GM12872 (cell line): ENCODE measurements around the gene TM4SF20.

Source experiments
- TF ChIP-seq, protein P1 (sequence below): IDR thresholded peaks from 3 replicates; pipeline ENCODE4 v1.5.1; 2011; ENCODE audit warnings: low read depth, mild to moderate bottlenecking, low read length, moderate library complexity; ENCODE audit not compliant: insufficient read depth

TM4SF20 gene

DNA sequence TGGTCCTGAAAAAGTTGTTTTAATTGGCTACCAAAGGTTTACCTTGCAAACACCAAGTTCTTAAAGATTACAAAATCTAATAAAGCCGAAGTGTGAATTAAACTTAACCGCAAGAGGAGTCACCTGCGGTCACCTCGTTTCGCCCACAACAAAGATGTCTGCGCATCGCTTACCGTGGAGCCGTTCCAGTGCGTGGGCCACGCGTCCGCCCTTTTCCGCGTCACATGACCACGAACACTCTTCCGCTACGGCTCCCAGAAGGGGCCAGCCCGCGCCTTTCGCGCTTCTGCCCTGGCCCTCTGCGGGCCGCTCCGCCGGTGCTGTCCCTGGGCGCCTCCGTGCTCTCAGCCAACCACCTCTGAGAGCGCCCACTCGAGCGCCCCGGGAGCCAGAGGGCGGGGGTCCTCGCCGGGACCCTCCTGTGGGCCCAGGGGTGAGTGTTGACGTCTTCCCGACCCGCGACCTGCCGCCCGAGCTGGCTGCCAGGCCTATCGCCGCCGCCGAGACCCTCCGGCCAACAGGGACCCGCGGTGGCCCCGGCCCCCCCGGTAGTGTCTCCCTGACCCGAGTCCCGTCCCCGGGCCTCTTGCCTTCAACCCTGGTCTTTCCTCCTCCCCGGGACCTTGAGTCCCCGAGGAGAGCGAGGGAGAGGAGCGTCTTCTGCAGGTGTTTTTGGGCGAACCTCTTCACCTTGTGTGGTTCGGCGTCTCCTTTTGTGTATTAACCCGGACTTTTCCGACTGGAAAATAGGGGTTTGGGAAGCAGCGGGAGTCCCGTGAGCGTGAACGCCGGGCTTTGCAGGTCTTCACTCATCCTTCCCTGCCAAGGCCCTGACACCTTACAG, 53.9 kb downstream of the TM4SF20 start, which contains the start of gene MFF:
Gene MFF, plus strand, starts transcription at position 257 of the 844 bp plus-strand sequence. CDS start 5,415 bp downstream, outside the sequence.
- TF ChIP-seq, protein P1, sequence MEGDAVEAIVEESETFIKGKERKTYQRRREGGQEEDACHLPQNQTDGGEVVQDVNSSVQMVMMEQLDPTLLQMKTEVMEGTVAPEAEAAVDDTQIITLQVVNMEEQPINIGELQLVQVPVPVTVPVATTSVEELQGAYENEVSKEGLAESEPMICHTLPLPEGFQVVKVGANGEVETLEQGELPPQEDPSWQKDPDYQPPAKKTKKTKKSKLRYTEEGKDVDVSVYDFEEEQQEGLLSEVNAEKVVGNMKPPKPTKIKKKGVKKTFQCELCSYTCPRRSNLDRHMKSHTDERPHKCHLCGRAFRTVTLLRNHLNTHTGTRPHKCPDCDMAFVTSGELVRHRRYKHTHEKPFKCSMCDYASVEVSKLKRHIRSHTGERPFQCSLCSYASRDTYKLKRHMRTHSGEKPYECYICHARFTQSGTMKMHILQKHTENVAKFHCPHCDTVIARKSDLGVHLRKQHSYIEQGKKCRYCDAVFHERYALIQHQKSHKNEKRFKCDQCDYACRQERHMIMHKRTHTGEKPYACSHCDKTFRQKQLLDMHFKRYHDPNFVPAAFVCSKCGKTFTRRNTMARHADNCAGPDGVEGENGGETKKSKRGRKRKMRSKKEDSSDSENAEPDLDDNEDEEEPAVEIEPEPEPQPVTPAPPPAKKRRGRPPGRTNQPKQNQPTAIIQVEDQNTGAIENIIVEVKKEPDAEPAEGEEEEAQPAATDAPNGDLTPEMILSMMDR = peak; percentile 50

DNA sequence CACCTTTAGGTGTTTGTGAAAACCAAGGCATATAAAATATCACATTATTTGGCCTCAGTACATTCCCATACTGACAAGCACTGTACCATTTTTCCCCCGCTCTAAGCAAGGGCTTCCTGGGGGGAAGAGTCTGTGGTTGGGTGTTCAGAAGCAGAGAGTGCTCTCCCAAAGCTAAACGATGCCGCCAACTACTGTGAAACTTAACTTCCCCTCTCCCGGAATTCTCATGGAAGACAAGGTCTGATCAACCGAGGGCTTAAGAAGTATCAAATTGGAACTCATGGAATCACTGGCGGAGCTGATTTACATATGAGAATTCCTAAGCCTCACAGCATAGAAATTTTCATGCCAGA, 54.5 kb downstream of the TM4SF20 start:
- TF ChIP-seq, protein P1 = no peak

DNA sequence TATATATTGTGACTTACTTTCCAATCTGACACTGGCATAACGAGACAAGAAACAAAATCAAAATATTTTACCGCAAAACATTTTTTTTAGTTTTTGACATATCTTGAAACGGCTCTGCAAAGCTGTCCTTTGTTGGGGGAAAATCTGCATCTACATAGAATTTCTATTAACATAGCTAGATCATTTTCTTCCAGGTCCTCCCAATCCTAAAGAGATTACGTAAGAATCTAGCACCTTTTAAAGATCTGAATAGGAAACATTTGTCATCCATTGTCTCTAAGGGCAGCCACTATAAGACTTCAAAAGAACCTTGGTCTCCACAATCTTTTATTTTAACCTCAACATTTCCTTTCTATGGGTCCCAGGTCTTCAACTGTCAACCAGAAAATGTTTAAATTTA, 55.3 kb downstream of the TM4SF20 start:
- TF ChIP-seq, protein P1 = no peak

DNA sequence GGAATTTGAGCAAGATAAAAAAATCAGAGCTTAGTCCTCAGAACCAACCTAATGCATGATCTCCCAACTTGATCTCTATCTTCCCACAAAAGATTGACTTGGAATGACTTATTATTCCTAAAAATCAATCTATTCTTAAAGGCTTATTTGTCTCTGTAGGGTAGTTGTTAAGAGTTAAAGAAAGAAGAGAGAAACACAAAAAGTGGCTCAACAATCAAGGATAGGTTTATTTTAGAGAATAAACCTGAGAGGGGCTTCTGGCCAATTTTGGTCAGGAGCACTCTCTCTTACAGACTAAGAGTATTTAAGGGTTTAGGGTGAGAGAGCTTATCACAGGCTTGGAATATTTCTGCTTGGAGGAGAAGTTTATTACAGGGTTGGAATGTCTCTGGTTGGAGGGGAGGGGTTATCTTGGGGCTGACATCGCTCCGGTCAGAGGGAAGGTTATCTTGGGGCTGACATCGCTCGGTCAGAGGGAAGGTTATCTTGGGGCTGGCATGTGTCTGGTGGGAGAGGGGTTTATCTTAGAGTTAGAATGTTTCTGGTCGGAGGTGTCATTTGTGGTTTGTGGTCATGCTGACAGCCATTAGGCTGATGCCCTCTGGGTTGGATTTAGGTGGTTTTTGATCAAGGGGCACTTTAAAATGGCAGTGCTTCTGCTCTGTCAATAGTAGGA, 56.4 kb downstream of the TM4SF20 start:
- TF ChIP-seq, protein P1 = no peak

DNA sequence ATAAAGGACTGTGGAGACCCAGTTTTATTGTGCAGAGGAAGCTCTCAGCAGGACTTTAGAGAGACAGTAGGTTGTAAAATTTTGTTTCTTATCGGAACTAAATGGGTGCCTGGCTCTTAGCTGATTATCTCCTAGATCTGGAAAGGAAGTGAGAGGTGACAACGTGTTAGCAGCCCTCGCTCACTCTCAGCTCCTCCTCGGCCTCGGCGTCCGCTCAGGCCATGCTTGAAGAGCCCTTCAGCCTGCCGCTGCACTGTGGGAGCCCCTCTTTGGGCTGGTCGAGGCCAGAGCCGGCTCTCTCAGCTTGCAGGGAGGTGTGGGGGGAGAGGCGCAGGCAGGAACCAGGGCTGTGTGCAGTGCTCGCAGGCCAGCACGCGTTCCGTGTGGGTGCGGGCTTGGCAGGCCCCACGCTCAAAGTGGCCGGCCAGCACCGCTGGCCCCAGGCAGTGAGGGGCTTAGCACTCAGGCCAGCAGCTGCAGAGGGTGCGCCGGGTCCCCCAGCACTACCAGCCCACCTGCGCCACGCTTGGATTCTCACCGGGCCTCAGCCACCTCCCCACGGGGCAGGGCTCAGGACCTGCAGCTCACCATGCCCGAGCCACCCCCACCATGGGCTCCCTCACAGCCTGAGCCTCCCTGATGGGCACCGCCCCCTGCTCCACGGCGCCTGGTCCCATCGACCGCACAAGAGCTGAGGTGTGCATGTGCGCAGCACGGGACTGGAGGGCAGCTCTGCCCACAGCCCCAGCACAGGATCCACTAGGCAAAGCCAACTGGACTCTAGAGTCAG, 58.6 kb downstream of the TM4SF20 start:
- TF ChIP-seq, protein P1 = no peak

DNA sequence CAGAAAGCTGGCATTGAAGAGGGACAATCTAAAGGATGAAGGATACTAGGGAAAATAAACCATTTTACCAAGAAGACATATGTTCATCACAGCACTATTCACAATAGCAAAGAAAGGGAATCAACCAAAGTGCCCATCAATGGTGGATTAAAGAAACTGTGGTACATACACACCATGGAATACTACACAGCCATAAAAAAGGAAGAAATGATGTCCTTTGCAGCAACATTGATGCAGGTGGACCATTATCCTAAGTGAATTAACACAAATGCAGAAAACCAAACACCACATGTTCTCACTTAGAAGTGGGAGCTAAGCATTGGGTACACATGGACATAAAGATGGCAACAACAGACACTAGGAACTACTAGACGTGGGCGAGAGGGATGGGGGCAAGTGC, 61.3 kb downstream of the TM4SF20 start:
- TF ChIP-seq, protein P1 = no peak

DNA sequence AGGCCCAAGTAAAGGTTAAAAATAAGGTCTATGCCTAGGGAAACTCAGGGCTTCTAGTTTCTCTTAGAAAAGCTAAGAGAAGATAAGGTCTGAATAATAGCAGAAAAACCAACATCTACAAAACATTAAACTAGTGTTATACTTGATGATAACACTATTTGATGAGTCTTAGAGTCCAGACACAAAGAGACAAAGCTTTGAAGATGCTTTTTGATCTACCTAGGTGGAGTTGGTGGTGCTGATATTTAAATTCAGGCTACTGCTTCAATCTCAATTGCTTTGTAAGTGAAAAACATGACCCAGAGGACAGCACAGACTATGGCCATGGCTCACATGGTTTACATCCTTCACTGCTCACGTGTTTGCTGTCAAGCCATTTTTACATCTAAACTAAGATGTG, 65.8 kb downstream of the TM4SF20 start:
- TF ChIP-seq, protein P1 = no peak
